Measurements from ENCODE around the gene KCNMB2.

Gene KCNMB2

DNA sequence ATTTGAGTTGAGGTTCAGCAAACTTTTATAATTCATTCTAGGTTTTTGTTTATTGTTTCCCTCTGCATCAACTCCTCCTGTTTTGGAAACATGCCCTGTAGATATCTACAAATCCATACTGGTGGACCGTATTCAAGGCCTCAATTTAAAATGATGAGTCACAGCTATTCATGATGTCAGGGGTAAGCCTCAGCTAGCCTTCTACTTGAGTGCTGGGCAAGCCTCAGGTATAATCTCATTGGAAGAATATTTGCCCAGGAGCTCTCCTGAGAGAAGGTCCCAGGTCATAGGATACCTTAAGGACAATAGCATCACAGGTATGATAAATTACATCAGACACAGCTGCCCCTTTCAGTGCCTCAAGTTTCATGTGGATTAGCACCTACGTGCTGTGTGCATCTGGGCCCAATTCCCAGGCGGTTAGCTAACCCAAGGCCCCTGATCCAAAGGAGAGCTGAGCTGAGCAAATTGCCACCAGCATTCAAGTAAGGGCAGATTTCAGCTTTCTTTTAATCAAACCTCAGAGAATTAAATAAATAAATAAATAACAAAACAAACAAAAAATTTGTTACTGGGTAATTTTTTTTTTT, 87.5 kb downstream of the KCNMB2 start:
- CTCF ChIA-PET: no interaction called here
- POLR2A ChIA-PET: interaction anchor here (0.5 kb wide), 1 partner anchor 91 kb away, joined by 3 read pairs; no protein-coding TSS in a partner anchor
- H3K4me3 ChIP-seq (ENCODE audit: low read depth, low read length): no peak overlapping the region
- TF ChIP-seq, protein P1, sequence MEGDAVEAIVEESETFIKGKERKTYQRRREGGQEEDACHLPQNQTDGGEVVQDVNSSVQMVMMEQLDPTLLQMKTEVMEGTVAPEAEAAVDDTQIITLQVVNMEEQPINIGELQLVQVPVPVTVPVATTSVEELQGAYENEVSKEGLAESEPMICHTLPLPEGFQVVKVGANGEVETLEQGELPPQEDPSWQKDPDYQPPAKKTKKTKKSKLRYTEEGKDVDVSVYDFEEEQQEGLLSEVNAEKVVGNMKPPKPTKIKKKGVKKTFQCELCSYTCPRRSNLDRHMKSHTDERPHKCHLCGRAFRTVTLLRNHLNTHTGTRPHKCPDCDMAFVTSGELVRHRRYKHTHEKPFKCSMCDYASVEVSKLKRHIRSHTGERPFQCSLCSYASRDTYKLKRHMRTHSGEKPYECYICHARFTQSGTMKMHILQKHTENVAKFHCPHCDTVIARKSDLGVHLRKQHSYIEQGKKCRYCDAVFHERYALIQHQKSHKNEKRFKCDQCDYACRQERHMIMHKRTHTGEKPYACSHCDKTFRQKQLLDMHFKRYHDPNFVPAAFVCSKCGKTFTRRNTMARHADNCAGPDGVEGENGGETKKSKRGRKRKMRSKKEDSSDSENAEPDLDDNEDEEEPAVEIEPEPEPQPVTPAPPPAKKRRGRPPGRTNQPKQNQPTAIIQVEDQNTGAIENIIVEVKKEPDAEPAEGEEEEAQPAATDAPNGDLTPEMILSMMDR (IDR thresholded peaks at IDR 0.05; ENCODE audit: insufficient read depth, low read length, missing control alignments): no peak
- no peak for DNase-seq (ENCODE audit: low read depth, low spot score)

- CTCF ChIA-PET: no interaction called here
- TF ChIP-seq, protein P1 (IDR thresholded peaks at IDR 0.05; ENCODE audit: insufficient read depth, low read length, missing control alignments): no peak
- no peak for DNase-seq (ENCODE audit: low read depth, low spot score)
- no peak overlapping the region for H3K4me3 ChIP-seq (ENCODE audit: low read depth, low read length)
- POLR2A ChIA-PET: interaction anchor here (0.5 kb wide), 1 partner anchor 91 kb away, joined by 3 read pairs; no protein-coding TSS in a partner anchor
These were observed 88.0 kb downstream of the KCNMB2 start for GRCh38 chr3:178624276-178624675.

GRCh38 chr3:178625053-178625600, 88.9 kb downstream of the KCNMB2 start:
- ChIA-PET CTCF (no interaction called here), POLR2A (no interaction called here)
- TF ChIP-seq, protein P1 (IDR thresholded peaks at IDR 0.05; ENCODE audit: insufficient read depth, low read length, missing control alignments): no peak
- DNase-seq (ENCODE audit: low read depth, low spot score): no peak
- H3K4me3 ChIP-seq (ENCODE audit: low read depth, low read length): no peak overlapping the region

GRCh38 chr3:178628037-178628436, 91.8 kb downstream of the KCNMB2 start:
- DNase-seq (ENCODE audit: low read depth, low spot score): no peak
- TF ChIP-seq, protein P1 (IDR thresholded peaks at IDR 0.05; ENCODE audit: insufficient read depth, low read length, missing control alignments): no peak
- ChIA-PET POLR2A (no interaction called here), CTCF (no interaction called here)
- no peak overlapping the region for H3K4me3 ChIP-seq (ENCODE audit: low read depth, low read length)

GRCh38 chr3:178629430-178630178, 93.4 kb downstream of the KCNMB2 start:
- ChIA-PET CTCF (no interaction called here), POLR2A (no interaction called here)
- no peak overlapping the region for H3K4me3 ChIP-seq (ENCODE audit: low read depth, low read length)
- TF ChIP-seq, protein P1 (IDR thresholded peaks at IDR 0.05; ENCODE audit: insufficient read depth, low read length, missing control alignments): no peak
- no peak for DNase-seq (ENCODE audit: low read depth, low spot score)

- no peak overlapping the region for H3K4me3 ChIP-seq (ENCODE audit: low read depth, low read length)
- ChIA-PET CTCF (no interaction called here), POLR2A (no interaction called here)
- no peak for DNase-seq (ENCODE audit: low read depth, low spot score)
- TF ChIP-seq, protein P1 (IDR thresholded peaks at IDR 0.05; ENCODE audit: insufficient read depth, low read length, missing control alignments): no peak
These were observed 95.7 kb downstream of the KCNMB2 start for GRCh38 chr3:178631950-178632349.

Data from AG04449 (cell line).